Stimulated activated CD4-positive, alpha-beta T cell treated with anti-CD3 and anti-CD28 coated beads, Interleukin-4, amount 100 ng/mL, for 4 hours (primary cell): ENCODE data around the gene VSX2.

Experiments used
- DNase-seq, 2 experiments: peaks; one replicate each; pipeline ENCODE4 v3.0.0-alpha.2; 2020

The VSX2 gene

GRCh38 chr14:74302634-74303569, 63.7 kb downstream of the VSX2 start, which contains the start of gene ABCD4:
TSS of gene ABCD4 (minus strand) at chr14:74302934. CDS start at chr14:74302912, 22 bp downstream.
- DNase-seq: peak; percentile 80 to 82

GRCh38 chr14:74308695-74309094, 69.4 kb downstream of the VSX2 start:
- DNase-seq: no peak

GRCh38 chr14:74309125-74310022, 70.1 kb downstream of the VSX2 start:
- DNase-seq: no peak

- no peak for DNase-seq
Observed at GRCh38 chr14:74312161-74312560, 72.9 kb downstream of the VSX2 start.
